Gastrocnemius medialis (tissue), 4 donors: Measurements from ENCODE around the gene PIP5KL1. TPM values are rescaled to one million over a fixed set of nuclear protein-coding genes. Genes with fewer than 3 reads are reported as not detected.
"Not testable (repeated sequence)": the region's sequence is repeated elsewhere in the genome, so short reads cannot be mapped to it uniquely, and the experiment has no call there.

Experiments used
- ATAC-seq, 2 donors: fragments of 150-250 bp; one replicate each; pipeline ENCODE4 v1.9.1; 2016
- DNase-seq, 2 donors: peaks; one replicate each; pipeline ENCODE4 v3.0.0-alpha.2; 2019
- H3K27ac ChIP-seq, 4 donors: fragments of 200-600 bp; sonication (generic); 1 replicate in 1 of 4; 2 replicates in 3 of 4; pipeline ENCODE4 v1.5.1; 2016 to 2018; ENCODE audit warnings: mild to moderate bottlenecking in 2 of 4, moderate library complexity in 1 of 4
- H3K27me3 ChIP-seq, 3 donors: fragments of 200-600 bp; sonication (generic) in 2 of 3; 1 replicate in 1 of 3; 2 replicates in 2 of 3; pipeline versions ENCODE4 v1.5.1 to v1.6.0; 2016 to 2019; ENCODE audit warnings: mild to moderate bottlenecking in 1 of 3, moderate library complexity in 1 of 3
- H3K36me3 ChIP-seq, 2 donors: fragments of 200-600 bp; sonication (generic) in 1 of 2; one replicate each; pipeline ENCODE4 v1.5.1; 2017 to 2018
- H3K4me1 ChIP-seq, 2 donors: fragments of 200-600 bp; sonication (generic) in 1 of 2; one replicate each; pipeline ENCODE4 v1.5.1; 2016 to 2017; ENCODE audit warnings: mild to moderate bottlenecking in 2 of 2
- H3K4me3 ChIP-seq, 4 donors: fragments of 200-600 bp; sonication (generic) in 3 of 4; 1 replicate in 1 of 4; 2 replicates in 3 of 4; pipeline ENCODE4 v1.5.1; 2016 to 2019; ENCODE audit warnings: mild to moderate bottlenecking in 2 of 4
- H3K9me3 ChIP-seq, 3 donors: fragments of 200-600 bp; sonication (generic) in 2 of 3; 1 replicate in 1 of 3; 2 replicates in 2 of 3; pipeline ENCODE4 v1.5.1; 2016 to 2019
- CTCF ChIP-seq, 5 experiments: fragments of 450-650 bp in 3 of 5; fragments of 200-600 bp in 2 of 5; sonication (generic) in 2 of 5; IDR thresholded peaks in 4 of 5; conservative IDR thresholded peaks in 1 of 5; 1 replicate in 4 of 5; 2 replicates in 1 of 5; pipeline ENCODE4 v1.5.1; 2016 to 2019; ENCODE audit warnings: antibody characterized with exemption in 5 of 5, mild to moderate bottlenecking in 3 of 5, moderate library complexity in 3 of 5
- POLR2A ChIP-seq, 2 donors: fragments of 450-650 bp; IDR thresholded peaks; one replicate each; pipeline ENCODE4 v1.6.1; 2017; ENCODE audit warnings: antibody characterized with exemption in 2 of 2, mild to moderate bottlenecking in 2 of 2, moderate library complexity in 2 of 2
- in situ Hi-C, 4 donors: fragments of 200-750 bp; cut with MboI; loops; one replicate each; pipeline versions ENCODE4 v1.15.0 to v1.8.0; 2017; ENCODE audit warnings: low sequenced_read_pairs in 4 of 4
- intact Hi-C: fragments of 100-400 bp; cut with DNase I; formaldehyde crosslinking; loops from one replicate; pipeline ENCODE4 v1.15.1; 2023; ENCODE audit warnings: low total_unique reads
- total RNA-seq, 4 donors: library from RNA; depleted of rRNA; stranded (reverse); fragments of >200 nt; gene quantifications; one replicate each; pipeline versions ENCODE4 v1.1.0 to v1.2.3, GENCODE V29; 2016

PIP5KL1 gene
- total RNA-seq, 4 donors from 2014 or later, result 4.2 TPM; not detected in 3

- H3K27ac ChIP-seq, result peak overlapping the region; percentile 31 to 57 (median 40)
- TF ChIP-seq POLR2A (IDR thresholded peaks at IDR 0.05) (no peak), CTCF (IDR thresholded peaks at IDR 0.05 in 4 of 5, conservative IDR thresholded peaks at IDR 0.05 in 1 of 5) (no peak)
- no peak overlapping the region for H3K4me3 ChIP-seq
- in situ Hi-C loops (no loop called here), intact Hi-C loops (no loop called here)
- H3K27me3 ChIP-seq, result no peaks in the 10 kb centered on the region
- no peak for DNase-seq
- no peaks in the 10 kb centered on the region for H3K9me3 ChIP-seq
- ATAC-seq, result no peak
- H3K36me3 ChIP-seq, result peaks cover 0 to 44% of the 10 kb centered on the region in 2 donors
- H3K4me1 ChIP-seq, result peaks cover 13% of the 10 kb centered on the region in 2 donors
Observed at GRCh38 chr9:127885508-127886281, 44.9 kb downstream of the PIP5KL1 start.

DNA sequence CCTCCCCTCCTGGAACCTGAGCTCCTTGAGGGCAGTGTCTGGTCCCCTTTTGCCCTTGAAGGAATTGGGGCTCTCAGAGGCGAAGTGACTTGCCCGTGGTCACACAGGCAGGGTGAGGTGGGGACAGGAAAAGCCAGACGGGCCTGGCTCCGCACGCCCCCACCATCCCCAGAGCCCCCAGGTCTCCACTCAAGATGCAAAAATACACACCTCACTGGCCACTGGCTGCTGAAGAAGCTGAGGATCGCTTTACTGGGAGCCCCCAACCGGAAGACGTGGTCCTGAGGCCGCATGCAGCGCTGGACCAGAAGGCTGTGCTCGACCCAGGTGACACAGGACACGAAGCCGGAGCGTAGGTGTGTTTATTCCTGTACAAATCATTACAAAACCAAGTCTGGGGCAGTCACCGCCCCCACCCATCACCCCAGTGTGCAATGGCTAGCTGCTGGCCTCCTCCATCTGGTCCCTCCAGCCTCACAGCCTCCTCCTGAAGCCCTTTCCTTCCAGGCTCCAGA lies 45.5 kb downstream of the PIP5KL1 start:
- no peak overlapping the region for H3K4me3 ChIP-seq
- peak overlapping the region; percentile 31 to 57 (median 40) for H3K27ac ChIP-seq
- intact Hi-C loops (no loop called here), in situ Hi-C loops (no loop called here)
- no peaks in the 10 kb centered on the region for H3K9me3 ChIP-seq
- TF ChIP-seq CTCF (IDR thresholded peaks at IDR 0.05 in 4 of 5, conservative IDR thresholded peaks at IDR 0.05 in 1 of 5), result no peak
- TF ChIP-seq POLR2A (IDR thresholded peaks at IDR 0.05), result no peak
- DNase-seq (no peak), ATAC-seq (no peak)
- peaks cover 13% of the 10 kb centered on the region in 2 donors for H3K4me1 ChIP-seq
- H3K27me3 ChIP-seq, result no peaks in the 10 kb centered on the region
- H3K36me3 ChIP-seq, result peaks cover 0 to 38% of the 10 kb centered on the region in 2 donors

DNA sequence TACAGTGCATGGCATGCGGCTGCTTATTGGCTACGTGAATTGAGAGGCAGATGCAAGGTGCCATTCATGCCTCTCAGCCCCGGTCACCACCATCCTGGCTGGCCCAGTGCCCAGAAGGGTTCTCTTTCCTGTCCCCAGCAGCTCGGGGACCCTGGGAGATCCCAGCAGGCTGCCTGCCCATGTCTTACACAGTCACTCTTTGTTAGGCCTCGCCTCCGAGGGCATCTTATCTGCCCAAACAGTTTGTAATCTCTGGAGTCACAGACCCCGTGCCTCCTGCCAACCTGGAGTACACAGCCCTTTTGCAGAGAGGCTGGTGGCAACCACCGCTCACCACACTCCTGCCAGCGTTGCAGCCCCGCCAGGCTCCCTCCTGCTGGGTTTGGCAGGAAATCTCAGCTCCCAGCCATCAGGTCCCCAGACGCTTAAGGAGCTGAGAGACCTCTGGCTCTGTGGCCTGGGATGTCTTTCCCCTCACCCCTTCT lies 46.1 kb downstream of the PIP5KL1 start:
- Histone ChIP-seq H3K27ac (peak overlapping the region; percentile 31 to 57 (median 39)), H3K4me1 (peaks cover 13% of the 10 kb centered on the region in 2 donors), H3K4me3 (no peak overlapping the region), H3K27me3 (no peaks in the 10 kb centered on the region), H3K9me3 (no peaks in the 10 kb centered on the region), H3K36me3 (peaks cover 0 to 33% of the 10 kb centered on the region in 2 donors)
- TF ChIP-seq CTCF (IDR thresholded peaks at IDR 0.05 in 4 of 5, conservative IDR thresholded peaks at IDR 0.05 in 1 of 5) (no peak), POLR2A (IDR thresholded peaks at IDR 0.05) (no peak)
- intact Hi-C loops, result no loop called here
- ATAC-seq (peak in 1 of 2 donors; percentile 44), DNase-seq (no peak)
- in situ Hi-C loops, result no loop called here

DNA sequence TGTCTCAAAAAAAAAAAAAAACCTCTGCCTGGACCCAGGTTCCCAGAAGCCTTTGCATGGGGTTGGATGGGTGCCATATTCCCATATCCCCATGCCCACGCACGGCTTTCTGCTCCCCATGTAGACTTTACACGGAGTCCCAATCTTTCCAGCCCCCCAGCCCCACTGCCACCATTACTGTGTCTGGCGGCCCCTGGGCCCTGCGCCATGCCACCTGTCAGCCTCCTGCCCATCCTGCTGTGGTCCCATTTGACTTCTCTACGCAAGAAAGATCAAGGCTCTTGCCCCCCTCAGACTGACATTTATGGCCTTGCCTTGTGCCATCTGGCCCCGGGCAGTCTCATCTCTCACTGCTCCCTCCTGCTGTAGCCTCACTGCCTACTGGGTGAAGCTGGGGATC lies 46.6 kb downstream of the PIP5KL1 start:
- DNase-seq, result no peak
- no peak for ATAC-seq
- Histone ChIP-seq H3K4me1 (peaks cover 13% of the 10 kb centered on the region in 2 donors), H3K36me3 (peaks cover 0 to 33% of the 10 kb centered on the region in 2 donors), H3K27ac (peak overlapping the region in 2 of 4 donors; percentile 38 to 57), H3K9me3 (no peaks in the 10 kb centered on the region), H3K4me3 (no peak overlapping the region), H3K27me3 (no peaks in the 10 kb centered on the region)
- TF ChIP-seq CTCF (IDR thresholded peaks at IDR 0.05 in 4 of 5, conservative IDR thresholded peaks at IDR 0.05 in 1 of 5) (no peak), POLR2A (IDR thresholded peaks at IDR 0.05) (no peak)
- in situ Hi-C loops (no loop called here), intact Hi-C loops (no loop called here)

DNA sequence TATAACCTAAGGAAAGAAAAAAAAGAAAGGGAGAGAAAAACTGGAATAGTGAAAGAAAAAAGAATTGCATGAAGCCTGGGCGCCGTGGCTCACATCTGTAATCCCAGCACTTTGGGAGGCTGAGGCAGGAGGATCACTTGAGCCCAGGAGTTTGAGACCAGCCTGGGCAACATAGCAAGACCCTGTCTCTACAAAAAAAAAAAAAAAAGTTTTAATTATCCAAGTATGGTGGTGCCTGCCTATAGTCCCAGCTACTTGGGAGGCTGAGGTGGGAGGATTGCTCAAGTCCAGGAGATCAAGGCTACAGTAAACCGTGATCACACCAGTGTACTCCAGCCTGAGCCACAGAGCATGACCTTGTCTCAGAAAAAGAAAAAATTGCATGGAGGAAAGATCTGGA lies 48.9 kb downstream of the PIP5KL1 start:
- not testable (repeated sequence) for ATAC-seq

More for the DNA sequence above, 48.9 kb downstream of the PIP5KL1 start:
- H3K27ac ChIP-seq, H3K27me3 ChIP-seq, intact Hi-C loops, in situ Hi-C loops, DNase-seq, H3K9me3 ChIP-seq, H3K4me3 ChIP-seq: not testable (repeated sequence)
- peaks cover 23 to 27% of the 10 kb centered on the region in 2 donors for H3K4me1 ChIP-seq
- H3K36me3 ChIP-seq, result peaks cover 0 to 13% of the 10 kb centered on the region in 2 donors
